GM19240 (cell line): ENCODE data around the gene ZBTB3.
"Not testable (repeated sequence)": the region's sequence is repeated elsewhere in the genome, so short reads cannot be mapped to it uniquely, and the experiment has no call there.

Experiments
- DNase-seq: peaks from one replicate; pipeline ENCODE4 v3.0.0; 2011; ENCODE audit warnings: low spot score; ENCODE audit not compliant: insufficient read length

The ZBTB3 gene

DNA sequence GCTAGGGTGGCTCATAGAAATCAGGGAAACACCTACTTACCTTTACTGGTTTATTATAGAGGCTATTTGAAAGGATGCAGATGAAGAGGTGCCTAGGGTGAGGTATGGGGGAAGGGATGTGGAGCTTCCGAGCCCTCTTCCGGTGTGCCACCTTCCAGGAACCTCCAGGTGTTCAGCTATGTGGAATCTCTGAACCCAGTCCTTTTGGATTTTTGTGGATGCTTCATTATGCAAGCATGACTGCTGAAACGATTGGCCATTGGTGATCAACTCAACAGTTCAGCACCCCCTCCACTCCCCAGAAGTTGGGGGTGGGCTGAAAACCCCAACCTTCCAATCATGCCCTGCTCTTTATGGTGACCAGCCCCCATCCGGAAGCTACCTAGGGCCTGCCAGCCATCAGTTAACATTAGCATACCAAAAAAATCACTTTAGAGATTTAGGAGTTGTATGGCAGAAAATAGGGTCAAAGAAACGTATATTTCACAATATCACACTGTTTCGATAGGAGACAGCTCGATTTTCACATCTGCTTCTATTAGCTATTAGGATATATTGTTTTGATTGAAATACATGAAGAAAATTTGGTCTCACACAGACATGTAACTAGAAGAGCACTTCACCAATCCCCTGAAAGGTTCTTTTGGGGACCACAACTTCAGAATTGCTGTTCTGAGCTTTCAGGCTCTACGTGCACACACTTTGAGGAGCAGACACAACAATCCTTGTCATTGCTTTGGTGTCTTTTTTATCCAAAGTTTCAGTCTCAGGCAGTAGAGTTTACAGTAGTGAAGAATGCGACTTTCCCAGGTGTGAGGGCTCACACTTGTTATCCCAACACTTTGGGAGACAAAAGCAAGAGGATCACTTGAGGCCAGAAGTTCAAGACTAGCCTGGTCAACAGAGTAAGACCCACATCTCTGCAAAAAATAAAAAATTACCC, 4.2 kb upstream of the ZBTB3 start:
- no peak for DNase-seq

GRCh38 chr11:62755086-62755615, 1.2 kb upstream of the ZBTB3 start:
- DNase-seq: no peak

DNA sequence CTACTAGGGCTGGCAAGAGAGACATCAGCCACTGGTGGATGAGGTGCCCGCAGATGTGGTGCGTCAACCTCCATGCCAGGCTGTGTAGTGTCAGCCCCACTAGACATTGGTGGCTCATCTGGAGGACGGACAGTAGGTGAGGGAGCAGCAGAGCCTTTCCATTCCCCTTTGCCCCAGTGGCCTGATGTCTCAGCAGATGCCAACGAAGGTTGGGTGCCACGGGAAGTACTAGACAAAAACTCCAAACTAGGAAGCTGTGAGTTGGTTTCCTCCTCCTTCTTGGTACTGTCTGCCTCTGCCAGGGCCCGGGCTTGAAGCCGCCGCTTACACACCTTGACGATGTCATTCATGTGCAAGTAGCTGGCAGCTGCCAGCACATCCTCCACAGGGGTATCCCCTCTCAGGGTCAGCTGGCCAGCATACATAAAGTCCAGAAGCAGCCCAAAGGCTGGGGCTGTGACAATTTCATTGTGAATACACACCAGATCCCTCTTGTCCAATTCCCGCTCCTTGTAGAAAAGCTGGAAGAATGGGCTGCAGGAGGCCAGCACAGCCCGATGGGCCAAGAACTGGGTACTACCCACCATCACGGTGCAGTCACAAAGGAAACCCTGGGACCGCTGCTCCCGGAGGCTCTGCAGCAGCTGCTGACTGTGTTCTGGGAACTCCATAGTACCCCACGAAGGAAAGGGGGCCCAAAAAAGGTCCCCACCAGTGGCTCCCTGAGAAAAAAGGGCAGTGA, 795 bp downstream of the ZBTB3 start:
- DNase-seq: no peak

GRCh38 chr11:62752177-62752785, 1.7 kb downstream of the ZBTB3 start:
- DNase-seq: no peak

DNA sequence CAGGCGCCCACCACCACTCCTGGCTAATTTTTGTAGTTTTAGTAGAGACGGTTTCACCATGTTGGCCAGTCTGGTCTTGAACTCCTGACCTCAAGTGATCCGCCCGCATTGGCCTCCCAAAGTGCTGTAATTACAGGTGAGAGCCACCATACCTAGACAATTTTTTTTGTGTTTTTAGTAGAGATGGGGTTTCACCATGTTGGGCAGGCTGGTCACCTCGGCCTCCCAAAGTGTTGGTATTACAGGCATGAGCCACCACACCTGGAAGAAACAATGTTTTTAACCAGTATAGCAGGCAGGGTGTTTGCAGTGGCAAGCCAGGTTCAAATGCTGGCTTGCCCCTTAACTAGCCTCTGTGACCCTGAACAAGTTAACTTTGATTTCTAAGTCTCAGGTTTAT, 4.0 kb downstream of the ZBTB3 start:
- not testable (repeated sequence) for DNase-seq

DNA sequence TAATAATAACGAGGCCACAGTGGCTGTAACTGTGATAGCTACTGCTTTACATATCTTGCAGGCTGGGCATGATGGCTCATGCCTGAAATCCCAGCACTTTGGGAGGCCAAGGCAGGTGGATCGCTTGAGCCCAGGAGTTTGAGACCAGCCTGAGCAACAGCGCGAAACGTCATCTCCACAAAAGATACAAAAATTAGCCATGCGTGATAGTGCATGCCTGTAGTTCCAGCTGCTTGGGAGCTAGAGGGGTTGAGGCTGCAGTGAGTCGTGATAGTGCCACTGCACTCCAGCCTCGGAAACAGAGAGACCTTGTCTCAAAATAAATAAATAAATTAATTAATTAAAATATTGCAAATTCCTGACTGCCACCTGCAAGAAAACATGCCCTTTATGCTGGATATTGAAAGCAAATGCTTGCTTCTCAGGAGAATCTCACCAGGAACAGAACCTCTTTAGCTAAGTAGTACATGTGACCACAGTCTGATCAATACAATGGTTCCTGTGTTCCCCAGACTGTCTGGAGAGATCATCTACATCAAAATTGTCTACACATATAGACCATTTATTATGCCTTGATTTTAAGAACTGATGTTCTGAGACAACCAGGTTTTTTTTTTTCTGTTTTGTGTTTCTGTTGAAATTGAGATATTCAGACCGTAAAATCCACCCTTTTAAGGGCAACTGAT, 6.3 kb downstream of the ZBTB3 start:
- DNase-seq: no peak

DNA sequence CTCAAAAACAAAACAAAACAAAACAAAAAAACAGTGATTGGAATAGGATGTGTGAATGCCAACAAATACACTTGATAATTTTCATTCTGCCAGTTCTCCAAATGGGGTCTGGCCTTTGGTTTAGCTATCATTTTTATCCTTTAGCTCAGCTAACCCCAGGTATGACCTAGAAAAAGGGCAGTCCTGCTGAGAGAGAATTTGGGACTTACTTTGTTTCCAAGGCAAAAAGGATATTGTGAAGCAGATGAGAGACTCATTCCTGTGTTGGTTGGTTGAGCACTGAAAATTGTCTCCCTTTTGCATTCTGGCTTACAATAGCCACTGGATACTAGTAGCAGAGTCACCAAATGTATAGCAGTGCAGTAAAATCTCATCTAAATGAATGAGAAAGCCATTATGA, 16.8 kb downstream of the ZBTB3 start:
- DNase-seq: no peak

DNA sequence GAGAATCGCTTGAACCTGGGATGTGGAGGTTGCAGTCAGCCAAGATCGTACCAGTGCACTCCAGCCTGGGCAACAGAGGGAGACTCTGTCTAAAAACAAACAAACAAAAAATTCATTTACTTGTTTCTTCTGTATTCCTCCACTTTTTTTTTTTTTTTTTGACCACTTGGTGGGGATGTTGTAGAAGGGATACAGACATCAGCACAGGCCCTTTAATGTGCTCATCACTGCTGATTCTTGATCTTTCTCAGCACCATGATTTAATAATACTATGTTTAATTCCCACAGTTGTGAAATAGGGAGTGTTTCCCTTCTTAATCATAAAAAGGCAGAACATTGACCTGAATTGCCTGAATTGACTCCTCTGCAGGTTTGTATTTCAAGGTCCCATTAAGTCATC, 21.1 kb downstream of the ZBTB3 start:
- no peak for DNase-seq

GRCh38 chr11:62730076-62730475, 23.9 kb downstream of the ZBTB3 start:
- not testable (repeated sequence) for DNase-seq

DNA sequence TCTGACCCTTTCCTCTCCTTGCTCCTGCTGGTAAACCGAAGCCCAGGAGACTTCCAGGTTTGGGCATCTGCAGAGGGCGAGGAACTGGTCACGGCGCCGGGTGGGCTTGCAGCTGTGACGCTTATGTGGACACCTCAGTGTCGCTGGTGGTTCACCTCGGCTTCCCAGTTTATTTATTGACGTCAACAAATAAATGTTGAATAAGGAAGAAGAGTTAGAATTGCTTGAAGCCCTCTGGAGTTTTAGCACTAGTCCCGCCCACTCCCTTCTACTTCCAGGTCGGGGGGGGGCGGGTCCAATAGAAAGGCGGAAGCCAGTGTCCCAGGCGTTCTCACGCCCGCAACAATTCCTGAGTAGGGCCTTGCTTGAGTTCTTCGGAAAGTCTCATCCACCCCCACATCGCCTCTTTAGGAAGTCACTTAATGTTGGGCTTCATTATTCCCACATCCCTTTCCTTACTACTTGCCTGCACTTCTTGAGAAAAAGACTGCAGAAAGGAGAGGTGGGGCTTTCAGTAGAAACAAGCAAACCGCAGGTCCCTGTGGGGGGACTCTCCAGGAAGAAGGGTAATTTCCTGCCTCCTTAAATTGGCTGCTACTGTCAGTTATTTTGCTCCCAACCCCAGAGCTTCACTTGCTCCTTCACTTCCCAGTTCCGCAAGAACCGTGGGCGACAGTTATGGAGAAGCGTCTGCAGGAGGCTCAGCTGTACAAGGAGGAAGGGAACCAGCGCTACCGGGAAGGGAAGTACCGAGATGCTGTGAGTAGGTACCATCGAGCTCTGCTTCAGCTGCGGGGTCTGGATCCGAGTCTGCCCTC, 25.6 kb downstream of the ZBTB3 start, which contains the start of gene TTC9C:
TTC9C (plus strand) TSS at position 316 of the 818 bp plus-strand sequence; CDS start at position 679, 363 bp downstream.
- peak; percentile 51 for DNase-seq

- peak; percentile 60 for DNase-seq
Observed at GRCh38 chr11:62727872-62728170, 26.1 kb downstream of the ZBTB3 start.

DNA sequence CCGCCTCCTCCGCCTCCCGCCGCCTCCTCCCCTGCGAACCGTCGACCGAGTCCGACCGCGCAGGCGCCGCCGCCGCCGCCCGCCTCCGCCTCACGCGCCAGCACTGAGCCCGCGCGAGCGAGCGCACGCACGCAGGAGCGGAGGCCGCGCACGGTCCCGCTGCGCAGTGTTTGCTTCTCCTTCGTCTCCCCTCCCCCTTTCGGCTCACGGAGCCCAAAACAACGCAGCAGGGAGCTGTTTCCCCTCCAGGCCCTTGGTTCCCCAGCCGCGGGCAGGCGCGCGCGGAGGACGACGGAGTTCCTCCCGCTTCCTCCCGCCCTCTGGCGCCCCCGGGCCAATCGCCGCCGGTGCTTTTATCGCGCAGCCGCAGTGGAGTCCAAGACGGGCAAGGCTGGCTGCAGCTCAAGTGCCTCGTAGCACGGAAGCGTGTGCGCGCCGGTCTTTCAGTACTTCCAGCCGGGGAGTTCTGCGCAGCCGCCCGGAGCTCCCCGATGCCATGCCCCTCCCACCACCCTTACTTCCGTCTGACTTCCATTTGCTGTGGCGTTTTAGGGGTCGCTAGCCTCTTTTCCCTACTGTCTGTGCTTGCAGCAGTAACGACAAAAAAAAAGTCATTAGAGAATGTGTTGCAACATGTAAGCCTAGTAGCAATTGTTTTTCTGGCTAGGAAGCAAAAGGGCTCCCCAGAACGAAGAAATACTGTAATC, 26.6 kb downstream of the ZBTB3 start, which contains the start of gene HNRNPUL2:
HNRNPUL2 (minus strand) TSS at position 293 of the 707 bp plus-strand sequence. CDS start 301 bp downstream, outside the sequence.
- peak; percentile 83 for DNase-seq

DNA sequence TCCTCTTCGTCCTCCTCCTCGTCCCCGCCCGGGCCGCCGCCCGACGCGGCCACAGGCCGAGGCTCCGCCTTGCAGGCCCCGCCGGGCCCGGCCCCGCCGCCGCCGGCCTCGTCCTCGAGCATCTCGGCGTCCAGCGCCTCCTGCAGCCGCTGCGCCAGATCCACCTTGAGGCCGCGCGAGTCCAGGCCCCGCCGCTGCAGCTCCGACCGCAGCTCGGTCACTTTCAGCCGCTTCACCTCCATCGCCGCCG, 27.1 kb downstream of the ZBTB3 start:
- DNase-seq: no peak

DNA sequence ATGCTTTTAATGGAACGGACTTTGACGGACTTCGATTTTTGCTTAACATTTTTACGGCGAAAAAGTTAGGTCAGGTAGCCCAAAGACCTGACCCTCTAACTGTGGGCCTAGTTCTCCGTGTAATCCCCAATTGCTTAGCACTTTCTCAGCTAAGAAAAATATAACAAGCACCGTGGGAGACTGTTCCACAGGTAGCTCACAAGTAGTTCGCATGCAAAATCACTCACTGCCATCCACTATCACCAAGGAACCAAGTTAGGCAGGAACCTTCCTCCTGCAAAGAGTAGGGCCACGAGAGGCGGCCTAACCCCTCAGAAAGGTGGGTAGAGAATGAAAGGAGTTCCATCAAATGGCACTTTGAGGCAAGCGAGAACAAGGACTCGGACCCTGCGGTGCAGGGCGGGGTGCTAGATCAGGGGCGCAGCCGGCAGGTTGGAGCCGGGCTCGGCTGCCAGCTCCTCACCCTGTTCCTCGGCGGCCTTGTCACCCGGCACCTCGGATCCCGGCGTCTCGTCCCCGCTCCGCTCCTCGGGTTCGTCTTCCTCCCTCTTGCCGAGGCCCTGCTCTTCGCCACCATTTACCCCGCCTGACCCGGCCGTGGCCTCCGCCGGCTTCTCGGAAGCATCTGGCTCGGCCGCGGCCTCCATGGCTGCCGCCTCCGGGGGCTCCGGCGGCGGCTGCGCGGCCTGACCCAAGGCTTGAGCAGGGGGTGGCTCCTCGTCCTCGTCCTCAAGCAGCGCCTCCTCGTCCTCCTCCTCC, 27.6 kb downstream of the ZBTB3 start:
- DNase-seq: no peak

DNA sequence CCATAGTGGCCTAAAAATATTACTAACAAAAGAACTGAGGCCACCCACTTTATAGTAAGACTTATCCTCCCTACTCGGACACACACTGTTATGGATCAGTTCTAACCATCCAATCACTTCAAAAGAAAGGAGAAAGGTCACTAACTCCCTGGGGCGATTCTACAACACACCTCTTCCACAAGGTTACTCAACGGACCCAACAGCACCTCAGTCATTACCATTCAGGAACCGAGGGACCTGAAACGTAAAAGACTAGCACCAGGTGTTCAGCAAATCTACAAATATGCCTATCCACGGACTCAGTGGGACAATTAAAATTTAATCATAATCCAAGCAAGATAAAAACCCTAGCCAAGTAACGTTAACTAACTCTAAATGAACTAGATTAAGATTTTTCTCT, 28.3 kb downstream of the ZBTB3 start:
- DNase-seq: no peak

GRCh38 chr11:62724171-62724570, 29.8 kb downstream of the ZBTB3 start:
- no peak for DNase-seq

- no peak for DNase-seq
Observed at GRCh38 chr11:62721994-62722393, 32.0 kb downstream of the ZBTB3 start.

DNA sequence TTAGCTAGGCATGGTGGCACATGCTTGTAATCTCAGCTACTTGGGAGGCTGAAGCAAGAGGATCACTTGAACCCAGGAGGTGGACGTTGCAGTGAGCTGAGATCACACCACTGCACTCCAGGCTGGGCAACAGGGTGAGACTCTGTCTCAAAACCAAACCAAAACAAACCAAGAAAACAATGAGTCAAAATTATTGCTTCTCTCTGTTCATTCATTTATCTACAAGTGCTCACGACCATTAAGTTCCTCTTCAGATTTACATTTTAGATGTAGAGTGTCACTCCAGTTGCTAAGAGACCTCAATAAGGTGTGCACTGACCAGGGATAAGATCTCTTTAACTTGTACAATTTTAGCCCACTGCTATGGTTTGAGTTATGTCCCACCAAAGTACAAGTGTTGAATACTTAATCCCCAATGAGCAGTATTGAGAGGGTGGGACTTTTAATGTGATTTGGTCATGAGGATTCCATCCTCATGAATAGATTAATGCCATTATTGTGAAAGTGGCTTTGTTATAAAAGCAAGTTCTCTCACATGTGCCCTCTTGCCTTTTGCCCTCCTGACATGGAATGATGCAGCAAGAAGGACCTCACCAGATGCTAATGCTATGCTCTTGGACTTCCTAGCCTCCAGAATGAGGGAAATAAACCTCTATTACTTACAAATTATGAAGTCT, 34.5 kb downstream of the ZBTB3 start:
- DNase-seq: no peak

- no peak for DNase-seq
Observed at GRCh38 chr11:62716816-62717215, 37.1 kb downstream of the ZBTB3 start.
